Natural killer cell treated with Interleukin-12 subunit alpha and Interleukin-12 subunit beta and Interleukin-15 and Interleukin-18, amount 100 ng/mL, for 72 hours (primary cell): ENCODE results near the gene RABL6. TPM values are rescaled to one million over a fixed set of nuclear protein-coding genes. Genes with fewer than 3 reads are reported as not detected.
A peak's percentile ranks its signal among the peaks of the same experiment; 100 is the strongest.
"Not testable (repeated sequence)": the region's sequence is repeated elsewhere in the genome, so short reads cannot be mapped to it uniquely, and the experiment has no call there.

Source experiments
- ATAC-seq, 2 donors: fragments of 150-1000 bp; cut with Tn5 transposase in 1 of 2; sonication (Bioruptor Pico), chemical (Tn5 transposase) in 1 of 2; 2 replicates each; pipeline ENCODE4 v1.10.0; 2021
- DNase-seq: peaks from one replicate; pipeline ENCODE4 v3.0.0; 2022; ENCODE audit warnings: low spot score
- H3K27ac Mint-ChIP-seq, 2 donors: 1 replicate in 1 of 2; 2 replicates in 1 of 2; pipeline ENCODE4 v1.8.0; 2022; ENCODE audit warnings: mixed read lengths in 2 of 2, mild to moderate bottlenecking in 1 of 2, moderate library complexity in 1 of 2
- H3K27me3 Mint-ChIP-seq, 2 donors: 1 replicate in 1 of 2; 2 replicates in 1 of 2; pipeline ENCODE4 v1.8.0; 2022; ENCODE audit warnings: mixed read lengths in 2 of 2
- H3K36me3 Mint-ChIP-seq: one replicate; pipeline ENCODE4 v1.8.0; 2022; ENCODE audit warnings: mixed read lengths
- H3K4me1 Mint-ChIP-seq, 2 donors: 1 replicate in 1 of 2; 2 replicates in 1 of 2; pipeline ENCODE4 v1.8.0; 2022; ENCODE audit warnings: low read depth in 2 of 2, mixed read lengths in 2 of 2, mild to moderate bottlenecking in 1 of 2
- H3K4me3 Mint-ChIP-seq: one replicate; pipeline ENCODE4 v1.8.0; 2022; ENCODE audit warnings: mixed read lengths
- H3K9me3 Mint-ChIP-seq: 2 replicates; pipeline ENCODE4 v1.8.0; 2022; ENCODE audit warnings: mixed read lengths
- total RNA-seq, 2 donors: library from RNA; stranded (reverse); gene quantifications; one replicate each; pipeline ENCODE4 v1.2.3, GENCODE V29; 2022

The RABL6 gene
- total RNA-seq, 2 donors from 2014 or later, result 74.1 to 151 TPM

- Mint-ChIP-seq H3K36me3 (no peaks in the 10 kb centered on the region), H3K27me3 (no peaks in the 10 kb centered on the region), H3K9me3 (no peaks in the 10 kb centered on the region), H3K27ac (no peak overlapping the region), H3K4me1 (peaks cover 0 to under 1% of the 10 kb centered on the region in 2 donors), H3K4me3 (no peak overlapping the region)
- no peak for ATAC-seq
- DNase-seq, result no peak
These were observed 50.7 kb downstream of the RABL6 start for GRCh38 chr9:136858452-136858843.

GRCh38 chr9:136858844-136859757 lies 51.4 kb downstream of the RABL6 start:
- Mint-ChIP-seq H3K4me1 (peaks cover 6 to 7% of the 10 kb centered on the region in 2 donors), H3K9me3 (no peaks in the 10 kb centered on the region), H3K27me3 (no peaks in the 10 kb centered on the region), H3K36me3 (peaks cover 4% of the 10 kb centered on the region), H3K4me3 (no peak overlapping the region), H3K27ac (no peak overlapping the region)
- ATAC-seq (no peak), DNase-seq (no peak)

GRCh38 chr9:136860529-136860928 lies 52.8 kb downstream of the RABL6 start:
- Mint-ChIP-seq H3K27ac (no peak overlapping the region), H3K4me3 (no peak overlapping the region), H3K27me3 (no peaks in the 10 kb centered on the region), H3K36me3 (peaks cover 4% of the 10 kb centered on the region), H3K9me3 (no peaks in the 10 kb centered on the region), H3K4me1 (peaks cover 14 to 15% of the 10 kb centered on the region in 2 donors)
- ATAC-seq (no peak), DNase-seq (no peak)

DNA sequence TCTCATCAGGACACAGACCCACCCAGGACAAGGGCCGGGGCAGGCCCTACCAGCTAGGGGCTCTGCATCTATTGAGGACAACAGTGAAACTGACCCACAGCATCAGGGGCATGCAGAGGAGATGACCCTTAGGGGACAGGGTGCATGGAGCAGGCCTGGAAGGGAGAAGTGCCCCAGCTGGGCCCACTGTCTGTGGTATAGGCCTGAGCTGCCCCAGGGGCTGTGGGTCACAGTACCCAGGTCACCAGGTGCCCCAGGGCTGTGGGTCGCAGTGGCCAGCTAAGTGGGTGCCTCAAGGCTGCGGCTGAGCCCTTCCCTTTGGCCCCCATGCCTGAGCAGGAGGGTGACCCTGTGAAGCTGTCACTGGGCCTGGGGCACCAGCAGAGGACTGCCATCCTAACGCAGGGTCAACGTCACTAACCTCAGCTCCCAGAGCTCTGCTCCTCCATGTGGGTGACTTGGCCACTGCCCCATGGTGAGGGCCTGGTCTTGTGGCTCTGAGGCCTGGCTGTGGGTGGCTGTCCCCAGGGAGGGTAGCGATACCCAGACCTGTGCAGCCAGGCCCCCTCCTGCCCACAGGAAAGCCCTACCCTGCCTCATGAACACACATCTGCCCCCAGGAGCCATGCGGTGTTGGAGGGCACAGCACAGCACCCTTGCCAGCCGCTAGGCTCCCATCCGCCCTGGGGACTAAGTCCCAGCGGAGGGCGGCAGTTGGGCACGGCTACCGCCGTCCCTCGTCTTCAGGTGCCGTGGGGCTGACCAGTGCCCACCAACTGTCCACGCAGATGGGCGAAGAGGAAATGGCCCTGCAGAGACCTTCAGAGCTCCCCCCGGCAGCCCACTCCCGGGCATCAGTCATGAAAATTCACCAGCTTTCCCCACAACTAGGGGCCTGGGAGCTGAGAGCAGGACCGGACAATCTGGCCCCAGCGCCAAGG lies 53.5 kb downstream of the RABL6 start:
- no peak for ATAC-seq
- H3K27me3 Mint-ChIP-seq, result no peaks in the 10 kb centered on the region
- no peaks in the 10 kb centered on the region for H3K9me3 Mint-ChIP-seq
- DNase-seq, result no peak
- H3K4me1 Mint-ChIP-seq, result peaks cover 14 to 15% of the 10 kb centered on the region in 2 donors
- no peak overlapping the region for H3K4me3 Mint-ChIP-seq
- peaks cover 4% of the 10 kb centered on the region for H3K36me3 Mint-ChIP-seq
- no peak overlapping the region for H3K27ac Mint-ChIP-seq

GRCh38 chr9:136861874-136862457 lies 54.2 kb downstream of the RABL6 start:
- no peak for ATAC-seq
- Mint-ChIP-seq H3K4me1 (peaks cover 14 to 15% of the 10 kb centered on the region in 2 donors), H3K27me3 (no peaks in the 10 kb centered on the region), H3K9me3 (no peaks in the 10 kb centered on the region), H3K4me3 (no peak overlapping the region), H3K36me3 (peaks cover 4% of the 10 kb centered on the region), H3K27ac (no peak overlapping the region)
- DNase-seq, result no peak

- Mint-ChIP-seq H3K27me3 (no peaks in the 10 kb centered on the region), H3K4me3 (no peak overlapping the region), H3K4me1 (peaks cover 14 to 15% of the 10 kb centered on the region in 2 donors), H3K36me3 (peaks cover 4% of the 10 kb centered on the region), H3K9me3 (no peaks in the 10 kb centered on the region), H3K27ac (peak overlapping the region; percentile 63 to 79)
- DNase-seq (no peak), ATAC-seq (no peak)
These were observed 55.3 kb downstream of the RABL6 start for GRCh38 chr9:136862849-136863622.

GRCh38 chr9:136863623-136864273 lies 56.0 kb downstream of the RABL6 start:
- DNase-seq (no peak), ATAC-seq (no peak)
- Mint-ChIP-seq H3K4me3 (peak overlapping the region; percentile 72), H3K4me1 (peaks cover 14 to 15% of the 10 kb centered on the region in 2 donors), H3K27me3 (no peaks in the 10 kb centered on the region), H3K27ac (peak overlapping the region; percentile 63 to 79), H3K9me3 (no peaks in the 10 kb centered on the region), H3K36me3 (peaks cover 4% of the 10 kb centered on the region)

DNA sequence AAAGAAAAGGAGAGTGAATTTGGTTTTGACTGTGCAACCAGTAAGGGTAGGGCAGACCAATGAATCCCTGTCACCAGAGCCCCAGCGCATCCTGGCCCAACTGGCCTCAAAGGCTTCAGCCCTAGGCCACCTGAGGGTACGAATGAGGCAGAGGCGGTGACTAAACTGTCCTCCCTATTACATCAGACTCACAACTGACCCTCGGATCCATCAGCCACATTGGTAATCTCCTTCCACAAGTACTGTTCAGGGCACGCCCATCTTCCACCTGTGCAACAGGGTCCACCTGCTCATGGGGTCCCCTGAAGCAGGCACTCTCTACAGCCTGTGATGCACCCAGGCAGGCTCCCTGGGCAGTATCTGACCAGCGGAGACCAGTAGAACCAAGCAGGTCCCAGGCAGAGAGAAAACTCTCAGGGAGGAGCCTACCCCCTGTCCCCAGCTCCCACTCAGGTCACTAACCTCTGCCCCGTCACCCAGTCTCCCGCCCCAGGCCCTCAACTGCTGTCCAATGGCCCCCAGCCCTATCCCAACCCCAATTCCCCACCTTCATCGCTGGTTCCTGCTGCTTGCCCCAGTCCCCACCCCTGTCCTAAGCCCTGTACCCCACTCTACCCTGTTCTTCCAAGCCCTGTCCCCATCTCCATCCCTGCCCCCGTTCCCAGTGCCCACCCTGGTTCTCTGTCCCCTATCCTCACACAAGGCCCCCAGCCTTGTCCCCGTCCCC lies 57.5 kb downstream of the RABL6 start:
- ATAC-seq, result no peak
- H3K4me3 Mint-ChIP-seq, result peak overlapping the region; percentile 92
- H3K27ac Mint-ChIP-seq, result peak overlapping the region; percentile 83 to 94
- H3K27me3 Mint-ChIP-seq, result no peaks in the 10 kb centered on the region
- no peak for DNase-seq
- peaks cover 14 to 15% of the 10 kb centered on the region in 2 donors for H3K4me1 Mint-ChIP-seq
- H3K9me3 Mint-ChIP-seq, result no peaks in the 10 kb centered on the region
- peaks cover 4% of the 10 kb centered on the region for H3K36me3 Mint-ChIP-seq

DNA sequence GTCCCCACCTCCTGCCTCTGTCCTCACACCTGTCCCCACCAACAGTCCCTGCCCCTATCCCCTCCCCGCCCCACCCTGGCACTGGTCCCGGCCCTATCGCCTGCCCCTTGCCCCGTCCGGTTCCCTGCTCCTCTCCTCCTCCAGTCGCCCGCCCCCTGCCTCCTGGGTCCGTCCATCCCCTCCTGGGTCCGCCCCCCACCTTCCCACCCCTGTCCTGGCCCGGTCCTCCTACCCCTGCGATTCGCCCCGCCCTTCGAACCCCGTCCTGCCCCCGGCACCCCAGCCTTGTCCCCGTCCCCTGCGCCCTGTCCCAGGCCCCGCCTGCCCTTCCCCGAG lies 58.0 kb downstream of the RABL6 start:
- ATAC-seq (peak in 1 of 2 donors; percentile 39), DNase-seq (no peak)
- Mint-ChIP-seq H3K4me1 (peaks cover 14 to 15% of the 10 kb centered on the region in 2 donors), H3K9me3 (no peaks in the 10 kb centered on the region), H3K27me3 (no peaks in the 10 kb centered on the region), H3K36me3 (peaks cover 4% of the 10 kb centered on the region), H3K4me3 (peak overlapping the region; percentile 92), H3K27ac (peak overlapping the region; percentile 83 to 94)

DNA sequence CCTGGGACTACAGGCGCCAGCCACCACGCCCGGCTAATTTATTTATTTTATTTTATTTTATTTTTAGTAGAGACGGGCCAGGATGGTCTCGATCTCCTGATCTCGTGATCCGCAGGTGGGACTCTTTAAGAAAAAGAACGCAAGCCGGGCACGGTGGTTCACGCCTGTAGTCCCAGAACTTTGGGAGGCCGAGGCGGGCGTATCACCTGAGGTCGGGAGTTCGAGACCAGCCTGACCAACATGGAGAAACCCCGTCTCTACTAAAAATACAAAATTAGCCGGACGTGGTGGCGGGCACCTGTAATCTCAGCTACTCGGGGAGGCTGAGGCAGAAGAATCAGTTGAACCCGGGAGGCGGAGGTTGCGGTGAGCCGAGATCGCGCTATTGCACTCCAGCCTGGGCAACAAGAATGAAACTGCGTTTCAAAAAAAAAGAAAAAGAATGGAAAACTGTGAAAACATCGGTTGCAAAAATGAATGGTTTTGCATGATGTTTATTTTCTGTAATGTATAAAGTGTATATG lies 59.2 kb downstream of the RABL6 start:
- not testable (repeated sequence) for H3K36me3 Mint-ChIP-seq, H3K27me3 Mint-ChIP-seq, H3K9me3 Mint-ChIP-seq, DNase-seq, ATAC-seq
- H3K4me3 Mint-ChIP-seq, result peak overlapping the region; percentile 47
- peaks cover 14 to 15% of the 10 kb centered on the region in 2 donors for H3K4me1 Mint-ChIP-seq
- peak overlapping the region; percentile 83 to 94 for H3K27ac Mint-ChIP-seq

DNA sequence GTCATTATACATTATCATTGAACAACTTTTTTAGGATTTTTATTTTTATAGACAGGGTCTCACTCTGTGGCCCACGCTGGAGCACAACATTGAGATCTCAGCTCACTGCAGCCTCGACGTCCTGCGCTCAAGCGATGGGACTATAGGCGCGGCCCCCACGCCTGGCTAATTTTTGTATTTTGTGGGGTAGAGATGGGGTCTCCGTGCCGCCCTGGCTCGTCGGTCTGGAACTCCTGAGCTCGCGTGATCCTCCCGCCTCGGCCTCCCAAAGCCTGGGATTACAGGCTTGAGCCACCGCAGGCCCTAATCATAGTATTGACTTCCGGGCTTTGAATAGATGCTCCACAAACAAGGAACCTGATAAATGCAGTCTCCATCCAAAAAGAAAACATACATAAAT lies 59.7 kb downstream of the RABL6 start:
- Mint-ChIP-seq H3K27me3 (no peaks in the 10 kb centered on the region), H3K4me3 (peak overlapping the region; percentile 36), H3K4me1 (peaks cover 14 to 15% of the 10 kb centered on the region in 2 donors), H3K9me3 (no peaks in the 10 kb centered on the region), H3K27ac (no peak overlapping the region), H3K36me3 (peaks cover 4% of the 10 kb centered on the region)
- DNase-seq, result no peak
- no peak for ATAC-seq

GRCh38 chr9:136867917-136868316 lies 60.2 kb downstream of the RABL6 start:
- H3K9me3 Mint-ChIP-seq, result no peaks in the 10 kb centered on the region
- no peak for DNase-seq
- no peak for ATAC-seq
- H3K27me3 Mint-ChIP-seq, result no peaks in the 10 kb centered on the region
- peak overlapping the region in 1 of 2 donors; percentile 57 for H3K27ac Mint-ChIP-seq
- H3K36me3 Mint-ChIP-seq, result peaks cover 4% of the 10 kb centered on the region
- peaks cover 14 to 15% of the 10 kb centered on the region in 2 donors for H3K4me1 Mint-ChIP-seq
- H3K4me3 Mint-ChIP-seq, result peak overlapping the region; percentile 36
